Measurements from ENCODE around the gene EP400.

- TF ChIP-seq CTCF (IDR thresholded peaks at IDR 0.05) (no peak), POLR2A (IDR thresholded peaks at IDR 0.05) (no peak)
Observed at GRCh38 chr12:132054983-132055382, 105.2 kb downstream of the EP400 start.
